H1 (cell line): ENCODE measurements around the gene SIGLEC11. TPM values are rescaled to one million over a fixed set of nuclear protein-coding genes. Genes with fewer than 3 reads are reported as not detected.

ENCODE experiments used
- KDM1A ChIP-seq: fragments of 200-600, 300-600 bp; sonication (generic); IDR thresholded peaks from 2 replicates; pipeline ENCODE4 v1.7.1; 2016; ENCODE audit warnings: mild to moderate bottlenecking, low read length, borderline replicate concordance
- KDM4A ChIP-seq: IDR thresholded peaks from one replicate; pipeline ENCODE4 v1.7.1; 2012; ENCODE audit warnings: low read depth, mild to moderate bottlenecking, moderate library complexity, low read length, inconsistent platforms; ENCODE audit not compliant: severe bottlenecking
- TBP ChIP-seq: IDR thresholded peaks from 2 replicates; pipeline ENCODE4 v1.6.1; 2011; ENCODE audit warnings: low read depth, low read length, improper control_type of control experiment
- polyA plus RNA-seq, 7 experiments: library from polyadenylated mRNA; depleted of rRNA in 3 of 7; stranded (reverse) in 5 of 7; unstranded in 2 of 7; fragments of >200 nt in 5 of 7; fragments of 200-250 nt in 2 of 7; gene quantifications; 1 replicate in 5 of 7; 2 replicates in 1 of 7; 4 replicates in 1 of 7; pipeline versions ENCODE4 v1.2.1 to v1.2.3, GENCODE V29; 2011 to 2013; ENCODE audit warnings: missing spikeins in 2 of 7, mixed read lengths in 2 of 7
- total RNA-seq: library from RNA; stranded (reverse); fragmentation: NEBNext Ultra II Directional; extraction: Animal tissue kit (Norgen Biotek cat#: 25700); gene quantifications from 2 replicates; pipeline ENCODE4 v1.2.1, GENCODE V29; 2021

SIGLEC11 gene
- total and polyA plus RNA-seq, 2 of the 8 experiments (the other 6 are each of a cell fraction or from before 2014, with no cell fraction given), result 0.18 TPM; not detected in 1

DNA sequence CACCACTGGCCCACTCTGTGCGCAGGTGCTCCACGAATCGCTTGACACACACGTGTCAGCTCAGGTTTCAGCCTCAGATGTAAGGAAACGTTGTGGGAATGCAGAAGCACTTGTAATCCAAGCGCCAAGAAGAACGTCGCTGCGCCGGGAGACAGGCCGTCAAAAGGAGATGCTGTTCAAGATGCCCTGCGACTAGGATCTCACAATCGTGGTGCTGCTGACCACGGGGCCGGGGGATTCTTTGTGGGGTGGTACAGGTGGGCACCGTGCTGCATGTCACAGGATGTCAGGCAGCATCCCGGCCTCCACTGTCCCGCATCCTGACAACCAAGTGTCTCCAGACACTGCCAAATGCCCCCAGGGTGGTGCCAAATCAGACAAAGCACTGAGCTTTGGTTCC is 16.9 kb upstream of the SIGLEC11 start (continued):
- TF ChIP-seq KDM4A (no peak), KDM1A (no peak), TBP (no peak)
